Neural cell (in vitro differentiated cells): ENCODE data around the gene PTPRD. TPM values are rescaled to one million over a fixed set of nuclear protein-coding genes. Genes with fewer than 3 reads are reported as not detected.

ENCODE experiments used
- H2AFZ ChIP-seq: fragments of 200-600, 300-800 bp; sonication (generic), shearing (Covaris generic); 2 replicates; pipeline ENCODE4 v1.6.0; 2014; ENCODE audit warnings: low read depth, mild to moderate bottlenecking, antibody characterized with exemption, low read length, moderate library complexity
- H3F3A ChIP-seq: fragments of 200-600 bp; shearing (Covaris generic); 2 replicates; pipeline ENCODE4 v1.6.1; 2016; ENCODE audit warnings: mild to moderate bottlenecking, moderate library complexity, mixed read lengths, antibody characterized with exemption, low read length; ENCODE audit not compliant: insufficient read depth, poor library complexity, severe bottlenecking
- H3K27ac ChIP-seq: fragments of 200-600, 300-800 bp; sonication (generic), shearing (Covaris generic); 2 replicates; pipeline ENCODE4 v1.5.1; 2014; ENCODE audit warnings: mild to moderate bottlenecking, low read length, moderate library complexity
- H3K27me3 ChIP-seq: fragments of 300-800, 200-600 bp; sonication (generic), shearing (Covaris generic); 2 replicates; pipeline ENCODE4 v1.6.0; 2014; ENCODE audit warnings: mild to moderate bottlenecking, low read depth, low read length, moderate library complexity; ENCODE audit not compliant: insufficient read depth
- H3K36me3 ChIP-seq: fragments of 300-800, 200-600 bp; sonication (generic), shearing (Covaris generic); 2 replicates; pipeline ENCODE4 v1.5.1; 2014; ENCODE audit warnings: mild to moderate bottlenecking, antibody characterized with exemption, low read length, moderate library complexity; ENCODE audit not compliant: insufficient read depth
- H3K4me2 ChIP-seq: fragments of 300-800, 200-600 bp; sonication (generic), shearing (Covaris generic); 2 replicates; pipeline ENCODE4 v1.6.0; 2014; ENCODE audit warnings: mild to moderate bottlenecking, low read length
- H3K4me3 ChIP-seq: fragments of 300-800, 200-600 bp; sonication (generic), shearing (Covaris generic); 2 replicates; pipeline ENCODE4 v1.5.1; 2014; ENCODE audit warnings: mild to moderate bottlenecking, low read length, moderate library complexity
- H3K79me2 ChIP-seq: fragments of 200-600 bp; shearing (Covaris generic); replicated peaks from 2 replicates; pipeline ENCODE4 v1.6.0; 2014; ENCODE audit warnings: mild to moderate bottlenecking, low read length, moderate library complexity; ENCODE audit not compliant: insufficient read depth
- H3K9ac ChIP-seq: fragments of 300-800, 200-600 bp; sonication (generic), shearing (Covaris generic); 2 replicates; pipeline ENCODE4 v1.6.1; 2016; ENCODE audit warnings: mild to moderate bottlenecking, low read length, mixed read lengths
- H3K9me2 ChIP-seq: fragments of 200-600 bp; shearing (Covaris generic); 2 replicates; pipeline ENCODE4 v1.6.1; 2016; ENCODE audit warnings: mild to moderate bottlenecking, low read length, mixed read lengths; ENCODE audit not compliant: insufficient read depth
- H3K9me3 ChIP-seq: fragments of 200-600, 300-800 bp; sonication (generic), shearing (Covaris generic); 2 replicates; pipeline ENCODE4 v1.6.1; 2016; ENCODE audit warnings: mild to moderate bottlenecking, mixed run types, low read length, moderate library complexity, mixed read lengths
- H4K20me1 ChIP-seq: fragments of 200-600 bp; shearing (Covaris generic); 2 replicates; pipeline ENCODE4 v1.6.1; 2016; ENCODE audit warnings: mild to moderate bottlenecking, mixed run types; ENCODE audit not compliant: insufficient read depth
- CTCF ChIP-seq: fragments of 450-650 bp; IDR thresholded peaks from 2 replicates; pipeline ENCODE4 v1.5.1; 2014; ENCODE audit warnings: antibody characterized with exemption, mild to moderate bottlenecking, moderate library complexity; ENCODE audit not compliant: poor library complexity, severe bottlenecking
- EP300 ChIP-seq: fragments of 450-650 bp; conservative IDR thresholded peaks from 2 replicates; pipeline ENCODE4 v1.6.1; 2014; ENCODE audit warnings: antibody characterized with exemption, mild to moderate bottlenecking, moderate library complexity; ENCODE audit not compliant: poor library complexity, severe bottlenecking
- EZH2 ChIP-seq: fragments of 200-600, 300-800 bp; shearing (Covaris generic), sonication (generic); IDR thresholded peaks from 2 replicates; pipeline ENCODE4 v1.6.1; 2014; ENCODE audit warnings: antibody characterized with exemption, low read length, borderline replicate concordance, mild to moderate bottlenecking; ENCODE audit not compliant: insufficient read depth, poor library complexity, severe bottlenecking
- MXI1 ChIP-seq: fragments of 450-650 bp; conservative IDR thresholded peaks from 2 replicates; pipeline ENCODE4 v1.6.1; 2014; ENCODE audit warnings: antibody characterized with exemption, mild to moderate bottlenecking; ENCODE audit not compliant: poor library complexity, severe bottlenecking
- POLR2AphosphoS5 ChIP-seq: IDR thresholded peaks from 2 replicates; pipeline ENCODE4 v1.6.1; 2012
- RAD21 ChIP-seq: fragments of 450-650 bp; conservative IDR thresholded peaks from 2 replicates; pipeline ENCODE4 v1.6.1; 2014; ENCODE audit warnings: antibody characterized with exemption, mild to moderate bottlenecking, moderate library complexity
- REST ChIP-seq: IDR thresholded peaks from 2 replicates; pipeline ENCODE4 v1.6.1; 2012; ENCODE audit warnings: borderline replicate concordance
- SMC3 ChIP-seq: fragments of 450-650 bp; conservative IDR thresholded peaks from 2 replicates; pipeline ENCODE4 v1.6.1; 2014; ENCODE audit warnings: antibody characterized with exemption, mild to moderate bottlenecking, moderate library complexity; ENCODE audit not compliant: poor library complexity
- TAF1 ChIP-seq: IDR thresholded peaks from 2 replicates; pipeline ENCODE4 v1.6.1; 2012; ENCODE audit warnings: low read depth
- polyA plus RNA-seq: library from polyadenylated mRNA; depleted of rRNA; stranded (reverse); fragments of >200 nt; gene quantifications from 2 replicates; pipeline ENCODE4 v1.2.3, GENCODE V29; 2014

Gene PTPRD
- polyA plus RNA-seq, 1 donor from 2014 or later = 143 TPM

- Histone ChIP-seq H2AFZ (no peak overlapping the region), H3K9ac (no peak overlapping the region), H4K20me1 (no peaks in the 10 kb centered on the region), H3K27ac (no peak overlapping the region), H3K4me3 (no peak overlapping the region), H3K9me3 (no peaks in the 10 kb centered on the region), H3K36me3 (no peaks in the 10 kb centered on the region), H3K9me2 (no peaks in the 10 kb centered on the region), H3K79me2 (no peaks in the 10 kb centered on the region), H3K4me2 (no peak overlapping the region), H3K27me3 (no peaks in the 10 kb centered on the region), H3F3A (no peaks in the 10 kb centered on the region)
- TF ChIP-seq EZH2 (no peak), EP300 (no peak), SMC3 (no peak), TAF1 (no peak), MXI1 (no peak), RAD21 (no peak), POLR2AphosphoS5 (no peak), REST (no peak), CTCF (no peak)
Measured at GRCh38 chr9:9674461-9674860, 938.3 kb downstream of the PTPRD start.

- Histone ChIP-seq H3K4me3 (no peak overlapping the region), H4K20me1 (no peaks in the 10 kb centered on the region), H3K27ac (no peak overlapping the region), H3K9me3 (no peaks in the 10 kb centered on the region), H3K4me2 (no peak overlapping the region), H3K9ac (no peak overlapping the region), H2AFZ (no peak overlapping the region), H3K36me3 (no peaks in the 10 kb centered on the region), H3K27me3 (no peaks in the 10 kb centered on the region), H3K79me2 (no peaks in the 10 kb centered on the region), H3F3A (no peaks in the 10 kb centered on the region), H3K9me2 (no peaks in the 10 kb centered on the region)
- no peak for TF ChIP-seq SMC3
- no peak for TF ChIP-seq CTCF
Measured at GRCh38 chr9:9670454-9670853, 942.3 kb downstream of the PTPRD start.
